GM12864 (cell line): Measurements from ENCODE around the gene CAMK2A.

ENCODE experiments used
- DNase-seq: peaks from one replicate; pipeline ENCODE4 v3.0.0-alpha.2; 2011; ENCODE audit warnings: low read depth
- H3K4me3 ChIP-seq: 2 replicates; pipeline ENCODE4 v1.5.1; 2011; ENCODE audit warnings: mild to moderate bottlenecking, low read depth, low read length, control low read depth
- CTCF ChIP-seq: IDR thresholded peaks from 2 replicates; pipeline ENCODE4 v1.5.1; 2011; ENCODE audit warnings: low read depth, mild to moderate bottlenecking, moderate library complexity, low read length, control low read depth, inconsistent platforms; ENCODE audit errors: missing control alignments

CAMK2A gene

DNA sequence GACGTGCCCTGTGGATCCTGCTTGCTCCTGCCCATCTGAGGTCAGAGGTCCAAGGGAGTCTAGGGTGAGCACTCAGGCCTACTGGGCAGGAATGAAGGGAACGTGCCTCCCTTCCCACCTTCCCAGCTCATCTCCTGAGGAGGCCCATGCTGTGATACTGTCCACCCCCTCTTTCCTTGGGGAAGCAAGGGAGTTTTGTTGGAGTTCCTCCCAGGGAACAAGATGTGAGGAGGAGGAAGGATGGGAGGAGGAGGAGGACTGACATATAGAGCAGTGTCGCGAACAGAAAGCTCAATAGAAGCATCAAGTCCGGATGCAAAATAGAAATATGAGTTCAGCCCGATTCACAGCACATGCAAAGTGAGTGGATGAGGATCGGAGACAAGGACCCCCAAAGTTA, 58.7 kb downstream of the CAMK2A start:
- TF ChIP-seq CTCF, result no peak
- DNase-seq, result no peak
- no peak overlapping the region for H3K4me3 ChIP-seq

DNA sequence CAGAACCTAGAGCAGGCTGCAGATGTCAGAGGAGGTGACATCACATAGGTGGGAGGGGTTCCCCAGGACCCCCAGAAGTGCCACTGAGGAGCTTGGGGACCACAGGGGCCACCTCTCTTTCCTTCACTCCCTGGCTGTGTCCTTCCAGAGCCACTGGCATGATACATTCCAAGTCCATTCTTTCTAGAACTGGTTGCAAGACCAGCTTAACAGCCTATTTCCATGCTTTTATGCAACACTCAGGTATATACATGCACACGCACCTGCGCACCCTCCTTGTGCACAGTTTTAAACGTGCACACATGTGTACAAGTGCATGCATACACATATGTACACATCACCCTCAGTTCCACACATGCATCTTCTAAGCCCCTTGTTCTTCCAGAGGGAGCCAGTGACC, 60.0 kb downstream of the CAMK2A start:
- H3K4me3 ChIP-seq, result no peak overlapping the region
- no peak for TF ChIP-seq CTCF
- DNase-seq, result no peak

DNA sequence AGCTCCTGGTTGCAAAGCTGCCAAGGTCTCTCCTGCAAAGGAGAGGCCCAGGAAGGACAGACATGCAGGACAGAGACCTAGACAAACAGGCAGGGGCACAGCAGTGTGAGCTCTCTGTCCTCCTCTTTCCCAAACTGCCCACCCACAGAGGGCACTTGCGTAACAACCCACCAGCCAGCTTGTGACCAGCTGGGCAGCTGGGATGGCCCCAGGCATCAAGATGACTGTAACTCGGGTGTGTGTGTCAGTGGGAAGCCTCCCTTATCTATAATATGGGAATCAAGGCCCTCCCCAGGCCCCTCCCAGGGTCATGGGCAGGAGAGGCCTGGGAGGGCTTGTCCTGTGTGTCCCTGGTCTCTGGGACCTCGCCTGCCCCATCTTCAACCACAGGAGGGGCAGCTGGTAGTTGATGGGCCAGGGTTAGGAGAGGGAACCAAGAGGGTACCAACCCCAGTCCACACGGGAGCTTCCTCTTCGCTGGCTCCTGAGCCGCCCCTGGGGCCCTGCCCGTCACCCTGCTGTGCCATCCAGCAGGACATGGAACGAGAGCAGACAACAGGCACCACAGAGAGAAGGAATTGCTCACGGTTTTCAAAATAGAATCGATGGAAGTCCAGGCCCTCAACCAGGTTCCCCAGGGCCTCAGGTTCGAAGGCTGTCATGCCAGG, 61.8 kb downstream of the CAMK2A start:
- no peak for DNase-seq
- TF ChIP-seq CTCF, result no peak
- H3K4me3 ChIP-seq, result no peak overlapping the region

DNA sequence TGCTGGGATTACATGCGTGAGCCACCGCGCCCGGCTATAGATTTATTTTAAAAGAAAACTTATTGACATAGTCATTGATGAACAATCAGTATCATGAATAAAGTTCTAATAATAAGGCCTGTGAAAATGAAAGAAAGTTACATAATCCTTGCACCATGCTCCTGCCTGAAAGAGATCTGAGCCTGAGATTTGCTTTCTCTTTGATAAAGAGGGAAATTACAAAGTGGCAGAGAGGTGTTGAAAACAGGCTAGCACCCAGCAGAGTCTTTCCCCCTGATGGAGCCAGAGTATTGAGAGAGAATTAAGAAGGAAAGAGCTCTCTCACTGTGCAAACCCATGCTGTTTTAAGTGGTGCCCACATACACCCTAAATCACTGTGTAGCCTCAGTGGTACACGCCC, 62.5 kb downstream of the CAMK2A start:
- no peak overlapping the region for H3K4me3 ChIP-seq
- no peak for TF ChIP-seq CTCF
- no peak for DNase-seq

DNA sequence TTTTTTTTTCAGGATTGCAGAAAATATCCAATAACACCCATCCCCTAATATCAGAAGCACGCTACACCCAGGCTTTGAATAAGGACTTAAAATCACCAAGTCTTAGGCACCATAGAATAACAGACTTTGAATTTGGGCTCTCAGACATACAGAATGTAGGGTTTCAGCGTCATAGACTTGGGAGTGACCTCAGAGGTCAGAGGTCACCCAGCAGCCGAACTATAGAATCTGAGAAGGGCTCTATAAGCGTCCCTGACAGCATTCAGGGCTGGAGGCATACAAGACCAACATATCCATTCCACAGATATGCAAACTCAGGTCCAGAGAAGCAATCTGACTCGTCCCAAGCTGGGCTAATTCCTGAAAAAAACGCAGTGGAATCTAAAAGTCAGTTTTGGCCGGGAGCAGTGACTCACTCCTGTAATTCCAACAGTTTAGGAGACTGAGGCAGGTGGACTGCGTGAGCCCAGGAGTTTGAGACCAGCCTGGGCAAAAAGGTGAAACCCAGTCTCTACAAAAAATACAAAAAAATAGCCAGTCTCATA, 65.0 kb downstream of the CAMK2A start:
- DNase-seq, result no peak
- H3K4me3 ChIP-seq, result no peak overlapping the region
- no peak for TF ChIP-seq CTCF

DNA sequence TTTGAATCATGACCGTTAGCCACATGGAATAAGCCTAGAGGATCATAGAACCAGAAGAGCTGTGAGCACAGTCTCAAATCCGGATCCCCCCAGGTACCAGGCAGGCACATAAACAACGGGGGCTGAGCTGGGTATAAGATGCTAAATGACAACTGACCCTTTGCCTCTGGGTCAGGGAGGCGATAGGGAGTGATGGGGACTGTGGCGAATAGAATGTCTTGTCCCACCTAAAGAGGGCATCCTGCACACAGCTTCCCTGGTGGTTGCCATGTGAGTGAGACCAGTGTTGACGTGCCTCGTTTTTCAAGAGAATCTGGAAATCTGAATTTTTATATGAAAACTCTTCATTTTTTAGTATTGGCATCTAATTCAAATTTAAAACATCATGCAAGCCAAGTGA, 66.1 kb downstream of the CAMK2A start:
- TF ChIP-seq CTCF, result no peak
- H3K4me3 ChIP-seq, result no peak overlapping the region
- DNase-seq, result no peak

DNA sequence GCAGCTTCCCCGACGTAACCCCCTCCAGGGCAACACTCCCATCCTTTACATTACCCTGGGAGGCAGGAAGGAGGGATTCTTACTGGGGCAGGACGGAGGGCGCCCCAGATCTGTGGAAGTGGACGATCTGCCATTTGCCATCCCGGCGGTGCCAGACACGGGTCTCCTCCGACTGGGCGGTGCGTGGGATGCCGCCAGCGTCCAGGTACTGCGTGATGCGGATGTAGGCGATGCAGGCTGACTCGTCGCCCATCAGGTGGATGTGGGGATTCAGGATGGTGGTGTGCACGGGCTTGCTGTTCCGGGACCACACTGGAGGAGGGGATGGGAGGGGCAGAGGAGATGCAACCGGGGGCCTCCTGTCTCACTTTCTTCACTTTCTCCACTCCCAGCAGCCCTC, 66.7 kb downstream of the CAMK2A start:
- H3K4me3 ChIP-seq, result no peak overlapping the region
- DNase-seq, result no peak
- TF ChIP-seq CTCF, result no peak
